ENCODE data around the gene GPR6.

GRCh38 chr6:109979033-109979921, 1.2 kb downstream of the GPR6 start:
- TF ChIP-seq CTCF (conservative IDR thresholded peaks at IDR 0.05) (no peak), EZH2 (IDR thresholded peaks at IDR 0.05; ENCODE audit: low read depth) (no peak)
